GM21825 (cell line): ENCODE results near the gene AGAP9.
"Not testable (repeated sequence)": the region's sequence is repeated elsewhere in the genome, so short reads cannot be mapped to it uniquely, and the experiment has no call there.

Source experiments
- ATAC-seq: cut with Tn5 transposase; IDR thresholded peaks from one replicate; pipeline ENCODE4 v1.9.1; 2021; ENCODE audit warnings: mild to moderate bottlenecking, moderate library complexity; ENCODE audit not compliant: unreplicated experiment

The AGAP9 gene

GRCh38 chr10:47458466-47459154 is 64.8 kb downstream of the AGAP9 start:
- ATAC-seq, result no peak

DNA sequence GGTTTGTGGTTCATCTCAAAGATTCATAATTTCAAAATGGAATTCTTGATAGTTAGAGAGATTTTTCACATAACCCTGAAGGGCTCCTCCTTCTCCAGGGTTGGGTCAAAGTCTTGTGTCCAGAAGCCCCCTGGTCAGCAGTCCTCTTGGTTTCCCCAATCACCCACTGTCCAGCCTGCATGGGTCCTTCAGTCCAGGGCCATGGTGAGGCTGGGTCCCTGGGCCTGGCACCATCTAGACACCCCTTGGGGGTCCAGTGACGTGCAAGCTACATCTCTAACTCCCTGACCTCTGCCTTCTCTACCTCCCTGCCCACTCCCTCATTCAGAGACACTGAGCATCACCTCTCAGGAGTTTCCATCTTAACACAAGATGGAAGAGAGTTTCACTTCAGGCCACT is 65.6 kb downstream of the AGAP9 start:
- no peak for ATAC-seq

- no peak for ATAC-seq
These were observed 66.0 kb downstream of the AGAP9 start for GRCh38 chr10:47457528-47457820.

DNA sequence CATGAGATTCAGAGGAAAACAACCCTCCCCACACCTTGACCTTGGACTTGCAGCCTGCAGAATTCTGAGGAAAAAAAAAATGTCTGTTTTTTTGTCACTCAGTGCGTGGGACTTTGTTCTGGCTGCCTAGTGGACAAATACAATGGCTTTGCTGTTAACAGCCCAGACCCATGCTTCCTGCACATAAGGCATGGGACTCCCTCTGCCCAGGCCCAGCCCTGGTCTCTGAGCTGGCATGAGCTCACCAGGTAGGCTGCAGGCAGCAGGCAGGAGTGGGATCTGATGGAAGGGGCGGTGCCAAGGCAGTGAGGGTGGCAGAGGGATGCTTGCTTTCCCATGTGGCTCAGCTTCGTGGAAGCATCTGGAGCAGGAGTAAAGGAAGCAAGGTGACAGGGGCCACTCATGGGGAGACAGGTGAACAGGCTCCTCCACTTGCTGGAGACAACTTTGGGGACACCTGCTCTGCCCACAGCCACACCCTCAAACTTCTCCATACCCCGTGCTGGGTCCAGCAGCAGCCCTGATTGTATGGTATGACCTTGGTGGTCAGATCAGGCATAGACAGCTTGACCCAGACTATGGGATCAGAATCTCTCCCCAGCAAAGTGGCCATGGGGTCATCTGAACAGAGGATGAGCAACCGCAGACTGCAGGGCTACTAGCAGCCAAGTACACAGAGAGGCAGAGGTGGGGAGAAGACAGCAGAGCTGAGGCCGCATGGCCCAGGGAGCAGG is 66.5 kb downstream of the AGAP9 start:
- no peak for ATAC-seq

GRCh38 chr10:47456079-47456785 is 67.2 kb downstream of the AGAP9 start:
- no peak for ATAC-seq

DNA sequence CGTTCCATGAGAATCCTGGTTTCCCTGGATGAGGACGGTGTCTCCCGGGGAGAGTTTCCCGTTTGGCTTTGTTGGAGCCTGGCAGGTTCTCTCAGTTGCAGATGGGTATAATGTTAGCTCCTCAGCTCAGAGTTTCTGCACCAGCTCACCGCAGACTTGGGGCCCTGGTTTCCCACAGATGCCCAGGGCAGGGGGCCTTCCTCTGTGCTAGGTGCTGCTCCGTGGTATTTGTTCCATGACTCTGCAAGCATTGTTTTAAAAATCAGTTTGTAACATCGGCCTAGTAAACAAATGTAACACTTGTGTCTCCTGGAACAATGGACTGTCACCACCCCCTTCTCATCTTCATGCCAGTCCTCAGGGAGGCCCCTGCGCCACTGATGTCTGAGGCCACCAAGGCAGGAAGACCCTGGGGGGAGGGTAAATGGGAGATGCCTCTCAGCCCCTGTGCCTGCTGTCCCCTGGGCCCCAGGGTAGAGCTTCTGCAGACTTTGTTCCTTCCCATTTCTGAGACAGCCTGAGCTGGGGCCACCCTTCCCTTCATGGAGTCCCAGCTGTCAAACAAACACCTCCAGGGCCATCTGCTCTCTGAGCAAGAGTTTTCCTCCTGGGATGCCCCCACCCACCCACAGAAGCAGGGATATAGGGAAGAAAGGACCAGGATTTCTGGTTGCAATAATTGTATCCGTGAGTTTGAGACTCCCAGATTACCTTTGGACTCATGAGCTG is 67.9 kb downstream of the AGAP9 start:
- ATAC-seq, result not testable (repeated sequence)

GRCh38 chr10:47454780-47455058 is 68.7 kb downstream of the AGAP9 start:
- ATAC-seq, result no peak

DNA sequence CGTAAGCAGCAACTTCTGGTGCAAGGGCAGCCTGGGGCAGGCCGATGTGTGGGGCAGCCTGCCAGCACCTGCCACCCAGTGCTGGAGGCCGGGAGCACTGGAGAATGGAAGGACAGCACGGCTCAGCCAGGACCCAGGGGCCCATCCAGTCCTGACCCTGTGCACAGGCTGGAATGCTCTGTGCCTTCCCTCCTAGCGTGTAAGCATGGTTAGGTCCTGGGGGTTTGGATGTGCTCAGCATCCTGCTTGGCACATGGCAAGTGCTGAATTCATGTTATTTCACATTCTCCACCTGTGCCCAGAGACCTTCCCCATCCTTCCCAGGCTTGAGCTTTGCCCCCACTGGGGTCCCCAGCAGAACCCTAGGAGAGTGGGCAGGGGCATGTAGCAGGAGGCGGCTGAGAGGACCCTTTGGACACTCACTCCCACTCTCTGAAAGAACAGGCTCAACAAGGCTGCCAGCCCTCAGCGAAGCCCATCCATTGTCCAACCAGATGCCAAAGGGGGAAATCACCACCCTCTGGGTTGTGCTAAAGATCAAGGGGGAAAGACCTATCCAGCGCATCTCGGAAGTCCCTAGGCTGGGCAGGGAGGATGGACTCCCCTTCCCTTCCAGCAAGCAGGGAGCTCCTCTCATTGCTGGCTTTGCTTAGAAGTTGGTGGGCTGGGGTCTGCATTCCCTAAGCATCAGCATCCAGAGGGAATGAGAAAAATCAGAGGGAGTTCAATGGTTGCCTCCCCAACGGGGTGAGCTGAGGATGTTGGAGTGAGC is 69.2 kb downstream of the AGAP9 start:
- ATAC-seq, result no peak

GRCh38 chr10:47453141-47454007 is 70.1 kb downstream of the AGAP9 start:
- no peak for ATAC-seq

DNA sequence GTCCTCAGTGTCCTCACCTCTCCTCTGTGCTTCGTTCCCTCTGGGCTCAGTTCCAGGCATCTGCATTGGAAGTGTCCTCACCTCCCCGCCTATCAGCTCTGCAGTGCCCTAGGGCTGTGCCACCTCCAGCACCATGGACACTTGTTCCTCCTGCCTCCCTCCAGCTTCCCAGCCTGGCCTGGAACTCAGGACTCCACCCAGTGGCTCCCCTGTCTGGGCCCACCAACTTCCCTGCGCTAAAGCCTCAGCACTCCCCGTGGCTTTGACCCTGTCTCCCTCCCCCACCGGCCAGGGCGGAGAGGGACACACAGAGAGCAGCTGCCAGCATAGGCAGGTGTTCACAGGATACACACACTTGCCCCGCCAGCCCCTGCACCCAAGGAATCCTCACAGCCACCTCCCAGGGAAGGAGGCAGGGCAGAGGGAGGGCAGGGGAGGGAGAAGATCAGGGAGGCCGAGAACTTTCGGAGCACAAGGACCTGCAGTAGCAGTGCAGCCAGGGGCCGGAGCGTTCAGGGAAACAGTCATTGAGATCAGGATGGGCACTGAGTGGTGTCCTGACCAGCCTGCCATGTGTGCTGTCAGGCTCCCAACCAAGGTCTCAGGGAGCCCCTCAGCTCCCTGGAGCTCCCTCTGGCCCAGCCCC is 70.8 kb downstream of the AGAP9 start:
- ATAC-seq, result no peak

DNA sequence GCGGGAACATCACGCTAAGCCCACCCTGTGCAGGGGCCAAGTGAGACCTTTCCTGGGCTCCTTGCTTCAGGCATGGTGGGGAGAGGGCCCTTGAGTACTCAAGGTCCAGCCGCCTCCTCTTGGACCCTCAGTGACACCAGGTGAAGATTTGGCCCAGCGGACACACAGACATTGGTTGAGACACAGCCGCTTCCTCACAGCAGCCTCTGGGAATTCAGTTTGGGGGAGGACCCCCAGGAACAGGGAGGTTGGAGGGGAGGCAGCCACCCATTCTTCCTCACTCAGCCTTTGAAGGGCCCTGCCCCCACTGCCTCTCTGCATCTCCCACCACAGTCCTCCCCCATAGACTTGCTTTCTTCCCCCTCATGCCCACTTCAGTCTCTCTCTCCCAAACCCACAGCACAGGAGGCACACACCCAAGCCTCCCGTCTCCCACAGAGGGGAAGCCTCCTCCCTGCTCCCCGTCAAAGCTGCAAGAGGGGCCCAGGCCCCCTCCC is 71.4 kb downstream of the AGAP9 start:
- ATAC-seq, result no peak
